Activated naive CD4-positive, alpha-beta T cell treated with Interleukin-2 at 50 U/mL for 16 hours (primary cell): ENCODE measurements around the gene WHRN.

ENCODE experiments used
- DNase-seq: peaks from one replicate; pipeline ENCODE4 v3.0.0-alpha.2; 2020

WHRN gene

DNA sequence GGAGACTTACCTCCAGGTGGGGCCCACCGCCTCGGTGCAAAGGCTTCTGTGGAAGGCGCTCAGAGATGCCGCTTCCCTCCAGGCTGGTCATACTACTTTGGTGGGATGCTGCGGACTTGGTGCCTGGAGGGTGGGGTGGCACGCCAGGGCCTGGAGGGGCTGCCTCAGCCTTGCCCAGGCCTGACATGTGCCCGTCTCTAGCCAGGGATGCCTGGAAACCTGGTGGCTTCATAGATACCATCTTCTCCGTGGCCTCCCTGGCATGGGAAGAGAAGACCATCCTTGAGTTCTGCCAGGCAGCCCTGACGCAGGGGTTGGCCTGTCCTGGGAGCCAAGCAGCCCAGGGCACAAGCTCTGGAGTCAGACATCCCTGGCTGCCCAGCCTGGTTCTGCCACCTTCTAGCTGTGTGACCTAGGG, 147.4 kb downstream of the WHRN start:
- DNase-seq = no peak

DNA sequence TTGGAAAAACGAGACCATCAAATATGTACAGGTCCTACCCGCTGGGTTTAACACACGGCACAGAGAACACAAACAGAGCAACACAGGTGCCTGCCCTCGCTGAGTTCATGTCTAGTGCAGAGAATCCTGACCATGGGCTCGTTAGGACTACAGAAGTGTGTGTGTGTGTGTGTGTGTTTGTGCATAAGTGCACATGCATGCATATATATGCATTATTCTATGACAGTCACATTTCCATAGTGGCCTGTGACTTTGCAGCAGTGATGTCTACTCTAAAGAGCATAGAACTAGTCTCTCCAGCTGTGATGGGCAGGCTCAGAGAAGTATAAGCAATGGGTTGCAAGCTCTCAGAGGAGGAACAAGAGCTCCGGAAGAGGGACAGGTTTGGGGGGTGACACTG, 147.9 kb downstream of the WHRN start:
- no peak for DNase-seq

DNA sequence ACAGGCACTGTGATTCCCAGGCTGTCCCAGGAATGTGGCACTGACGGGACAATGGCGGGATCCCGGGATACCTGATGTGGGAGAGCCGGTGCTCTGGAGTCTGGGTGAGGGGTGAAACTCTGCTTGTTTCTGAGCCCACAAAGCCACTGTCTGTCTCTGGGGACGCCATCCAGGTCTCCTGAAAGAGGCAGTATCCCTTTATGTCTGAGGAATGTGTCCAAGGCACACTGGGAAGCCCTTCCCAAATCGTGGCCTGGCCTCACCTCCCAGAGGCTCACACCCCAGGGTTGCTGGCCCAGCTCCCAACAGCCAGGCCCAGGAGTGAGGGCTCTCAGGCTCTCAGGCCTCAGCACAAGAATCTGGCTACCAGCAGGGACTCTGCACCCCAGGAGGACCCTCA, 148.5 kb downstream of the WHRN start:
- DNase-seq = no peak

DNA sequence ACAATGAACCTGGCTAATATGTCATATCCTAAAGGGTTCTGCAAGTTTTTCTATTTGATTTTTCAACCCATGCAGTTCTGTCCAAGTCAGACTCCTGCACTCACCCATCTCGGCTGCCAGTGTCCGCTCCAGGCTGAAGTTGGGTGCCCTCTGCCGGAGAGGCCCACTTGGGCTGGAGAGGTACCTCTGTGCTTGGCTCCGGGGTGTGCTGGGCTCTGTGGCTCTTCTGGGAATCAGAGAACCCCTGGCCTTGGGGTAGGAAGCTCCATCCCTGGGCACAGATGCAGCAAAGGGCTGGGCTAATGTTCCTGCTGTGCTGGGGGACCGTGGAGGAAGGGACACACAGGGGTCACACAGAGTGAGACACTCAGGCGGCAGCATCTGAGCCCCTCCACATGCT, 149.5 kb downstream of the WHRN start:
- no peak for DNase-seq
